ENCODE data around the gene C4B. TPM values are rescaled to one million over a fixed set of nuclear protein-coding genes. Genes with fewer than 3 reads are reported as not detected.
"Not testable (repeated sequence)": the region's sequence is repeated elsewhere in the genome, so short reads cannot be mapped to it uniquely, and the experiment has no call there.

The C4B gene
- total RNA-seq, 1 experiment from 2014 or later: 7.7 TPM

DNA sequence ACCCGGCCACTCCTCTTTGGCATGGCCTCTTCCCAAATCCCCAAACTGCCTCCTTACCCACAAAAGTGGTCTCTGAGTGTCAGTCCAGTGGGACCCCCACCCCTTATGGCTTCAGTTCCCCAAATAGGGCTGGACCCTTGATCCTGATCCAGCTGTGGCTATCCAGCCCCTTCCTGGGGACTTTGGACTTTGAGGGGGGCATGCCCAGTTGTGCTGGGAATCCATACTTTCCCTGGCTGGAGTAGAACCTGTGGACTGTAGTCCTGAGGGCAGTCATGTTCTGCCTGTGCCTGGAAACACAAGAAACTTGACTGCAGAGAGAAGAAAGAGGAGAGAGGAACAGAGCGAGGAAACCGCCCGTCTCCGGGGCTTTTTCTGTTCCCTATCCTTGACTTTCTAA is 22.5 kb downstream of the C4B start:
- H3K27ac Mint-ChIP-seq (ENCODE audit: low read depth, unreplicated experiment); H3K36me3 Mint-ChIP-seq (ENCODE audit: insufficient read depth, unreplicated experiment); DNase-seq (ENCODE audit: unreplicated experiment); BruUV-seq (replicated peaks); H3K27me3 Mint-ChIP-seq (ENCODE audit: insufficient read depth, unreplicated experiment); H3K9me3 Mint-ChIP-seq (ENCODE audit: unreplicated experiment); H3K4me3 Mint-ChIP-seq (ENCODE audit: unreplicated experiment); CTCF ChIA-PET; H3K4me1 Mint-ChIP-seq (ENCODE audit: insufficient read depth, unreplicated experiment); intact Hi-C loops (cut with micrococcal nuclease): not testable (repeated sequence)
- POLR2A ChIA-PET: interaction anchor here (0.6 kb wide), 1 partner anchor 9 kb away, joined by 3 read pairs; no protein-coding TSS in a partner anchor

DNA sequence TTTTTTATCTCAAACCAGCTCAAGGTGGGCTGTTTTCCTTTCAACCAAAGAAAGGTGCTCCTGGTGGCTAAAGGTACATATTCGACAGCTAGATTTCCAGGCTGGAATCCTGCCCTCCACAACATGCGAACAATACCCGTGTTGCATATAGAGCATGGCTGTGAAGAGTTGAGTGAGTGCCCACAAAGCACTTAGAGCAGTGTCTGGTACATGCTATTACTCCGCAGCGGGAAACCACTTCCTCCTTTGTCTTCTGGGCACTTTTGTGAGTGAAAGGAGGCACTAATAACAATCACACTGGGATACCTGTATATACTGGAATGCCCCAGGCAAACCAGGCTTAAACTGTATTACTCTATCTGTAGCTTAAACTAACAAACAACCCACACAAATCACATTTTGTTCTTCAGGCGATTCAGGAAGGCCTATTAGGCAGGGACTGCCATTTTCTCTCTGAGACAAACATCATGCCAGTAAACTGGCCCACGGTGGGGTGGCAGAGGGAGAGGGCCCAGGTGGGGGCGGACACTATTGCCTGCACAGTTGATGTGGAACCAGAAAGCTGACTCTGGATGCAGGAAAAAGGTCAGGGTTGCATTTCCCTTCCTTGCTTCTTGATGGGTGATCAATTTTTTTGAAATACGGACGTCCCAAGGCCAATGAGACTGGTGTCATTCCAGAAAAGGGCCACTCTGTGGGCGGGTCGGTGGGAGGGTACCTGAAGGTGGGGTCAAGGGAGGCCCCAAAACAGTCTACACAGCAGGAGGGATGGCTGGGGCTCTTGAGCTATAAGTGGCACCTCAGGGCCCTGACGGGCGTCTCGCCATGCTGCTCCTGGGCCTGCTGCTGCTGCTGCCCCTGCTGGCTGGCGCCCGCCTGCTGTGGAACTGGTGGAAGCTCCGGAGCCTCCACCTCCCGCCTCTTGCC is 23.3 kb downstream of the C4B start, which contains the start of gene CYP21A2:
Gene CYP21A2, plus strand, starts transcription at position 818 of the 927 bp plus-strand sequence. Its CDS starts 8 bp downstream, at position 826.
- H3K36me3 Mint-ChIP-seq (ENCODE audit: insufficient read depth, unreplicated experiment); H3K9me3 Mint-ChIP-seq (ENCODE audit: unreplicated experiment); H3K4me3 Mint-ChIP-seq (ENCODE audit: unreplicated experiment); H3K27me3 Mint-ChIP-seq (ENCODE audit: insufficient read depth, unreplicated experiment); H3K27ac Mint-ChIP-seq (ENCODE audit: low read depth, unreplicated experiment); BruUV-seq (replicated peaks); DNase-seq (ENCODE audit: unreplicated experiment); intact Hi-C loops (cut with micrococcal nuclease); H3K4me1 Mint-ChIP-seq (ENCODE audit: insufficient read depth, unreplicated experiment): not testable (repeated sequence)
- ChIA-PET CTCF (interaction anchor here (0.6 kb wide), 1 partner anchor 316 kb away, joined by 3 read pairs; no protein-coding TSS in a partner anchor), POLR2A (interaction anchor here (0.6 kb wide), 1 partner anchor 8 kb away, joined by 3 read pairs; no protein-coding TSS in a partner anchor)

DNA sequence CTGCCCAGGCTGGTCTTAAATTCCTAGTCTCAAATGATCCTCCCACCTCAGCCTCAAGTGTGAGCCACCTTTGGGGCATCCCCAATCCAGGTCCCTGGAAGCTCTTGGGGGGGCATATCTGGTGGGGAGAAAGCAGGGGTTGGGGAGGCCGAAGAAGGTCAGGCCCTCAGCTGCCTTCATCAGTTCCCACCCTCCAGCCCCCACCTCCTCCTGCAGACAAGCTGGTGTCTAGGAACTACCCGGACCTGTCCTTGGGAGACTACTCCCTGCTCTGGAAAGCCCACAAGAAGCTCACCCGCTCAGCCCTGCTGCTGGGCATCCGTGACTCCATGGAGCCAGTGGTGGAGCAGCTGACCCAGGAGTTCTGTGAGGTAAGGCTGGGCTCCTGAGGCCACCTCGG is 24.3 kb downstream of the C4B start:
- H3K27me3 Mint-ChIP-seq (ENCODE audit: insufficient read depth, unreplicated experiment); CTCF ChIA-PET; BruUV-seq (replicated peaks); DNase-seq (ENCODE audit: unreplicated experiment); H3K27ac Mint-ChIP-seq (ENCODE audit: low read depth, unreplicated experiment); H3K4me1 Mint-ChIP-seq (ENCODE audit: insufficient read depth, unreplicated experiment); H3K4me3 Mint-ChIP-seq (ENCODE audit: unreplicated experiment); H3K9me3 Mint-ChIP-seq (ENCODE audit: unreplicated experiment); H3K36me3 Mint-ChIP-seq (ENCODE audit: insufficient read depth, unreplicated experiment); intact Hi-C loops (cut with micrococcal nuclease): not testable (repeated sequence)
- POLR2A ChIA-PET: interaction anchor here (0.6 kb wide), 1 partner anchor 94 kb away, joined by 3 read pairs; no protein-coding TSS in a partner anchor

DNA sequence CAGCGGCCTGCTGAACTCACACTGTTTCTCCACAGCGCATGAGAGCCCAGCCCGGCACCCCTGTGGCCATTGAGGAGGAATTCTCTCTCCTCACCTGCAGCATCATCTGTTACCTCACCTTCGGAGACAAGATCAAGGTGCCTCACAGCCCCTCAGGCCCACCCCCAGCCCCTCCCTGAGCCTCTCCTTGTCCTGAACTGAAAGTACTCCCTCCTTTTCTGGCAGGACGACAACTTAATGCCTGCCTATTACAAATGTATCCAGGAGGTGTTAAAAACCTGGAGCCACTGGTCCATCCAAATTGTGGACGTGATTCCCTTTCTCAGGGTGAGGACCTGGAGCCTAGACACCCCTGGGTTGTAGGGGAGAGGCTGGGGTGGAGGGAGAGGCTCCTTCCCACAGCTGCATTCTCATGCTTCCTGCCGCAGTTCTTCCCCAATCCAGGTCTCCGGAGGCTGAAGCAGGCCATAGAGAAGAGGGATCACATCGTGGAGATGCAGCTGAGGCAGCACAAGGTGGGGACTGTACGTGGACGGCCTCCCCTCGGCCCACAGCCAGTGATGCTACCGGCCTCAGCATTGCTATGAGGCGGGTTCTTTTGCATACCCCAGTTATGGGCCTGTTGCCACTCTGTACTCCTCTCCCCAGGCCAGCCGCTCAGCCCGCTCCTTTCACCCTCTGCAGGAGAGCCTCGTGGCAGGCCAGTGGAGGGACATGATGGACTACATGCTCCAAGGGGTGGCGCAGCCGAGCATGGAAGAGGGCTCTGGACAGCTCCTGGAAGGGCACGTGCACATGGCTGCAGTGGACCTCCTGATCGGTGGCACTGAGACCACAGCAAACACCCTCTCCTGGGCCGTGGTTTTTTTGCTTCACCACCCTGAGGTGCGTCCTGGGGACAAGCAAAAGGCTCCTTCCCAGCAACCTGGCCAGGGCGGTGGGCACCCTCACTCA is 25.0 kb downstream of the C4B start:
- H3K4me3 Mint-ChIP-seq (ENCODE audit: unreplicated experiment); DNase-seq (ENCODE audit: unreplicated experiment); H3K4me1 Mint-ChIP-seq (ENCODE audit: insufficient read depth, unreplicated experiment); intact Hi-C loops (cut with micrococcal nuclease); H3K36me3 Mint-ChIP-seq (ENCODE audit: insufficient read depth, unreplicated experiment); H3K9me3 Mint-ChIP-seq (ENCODE audit: unreplicated experiment); H3K27ac Mint-ChIP-seq (ENCODE audit: low read depth, unreplicated experiment); H3K27me3 Mint-ChIP-seq (ENCODE audit: insufficient read depth, unreplicated experiment); CTCF ChIA-PET; BruUV-seq (replicated peaks): not testable (repeated sequence)
- POLR2A ChIA-PET: interaction anchor here (0.6 kb wide), 1 partner anchor 94 kb away, joined by 3 read pairs; no protein-coding TSS in a partner anchor

DNA sequence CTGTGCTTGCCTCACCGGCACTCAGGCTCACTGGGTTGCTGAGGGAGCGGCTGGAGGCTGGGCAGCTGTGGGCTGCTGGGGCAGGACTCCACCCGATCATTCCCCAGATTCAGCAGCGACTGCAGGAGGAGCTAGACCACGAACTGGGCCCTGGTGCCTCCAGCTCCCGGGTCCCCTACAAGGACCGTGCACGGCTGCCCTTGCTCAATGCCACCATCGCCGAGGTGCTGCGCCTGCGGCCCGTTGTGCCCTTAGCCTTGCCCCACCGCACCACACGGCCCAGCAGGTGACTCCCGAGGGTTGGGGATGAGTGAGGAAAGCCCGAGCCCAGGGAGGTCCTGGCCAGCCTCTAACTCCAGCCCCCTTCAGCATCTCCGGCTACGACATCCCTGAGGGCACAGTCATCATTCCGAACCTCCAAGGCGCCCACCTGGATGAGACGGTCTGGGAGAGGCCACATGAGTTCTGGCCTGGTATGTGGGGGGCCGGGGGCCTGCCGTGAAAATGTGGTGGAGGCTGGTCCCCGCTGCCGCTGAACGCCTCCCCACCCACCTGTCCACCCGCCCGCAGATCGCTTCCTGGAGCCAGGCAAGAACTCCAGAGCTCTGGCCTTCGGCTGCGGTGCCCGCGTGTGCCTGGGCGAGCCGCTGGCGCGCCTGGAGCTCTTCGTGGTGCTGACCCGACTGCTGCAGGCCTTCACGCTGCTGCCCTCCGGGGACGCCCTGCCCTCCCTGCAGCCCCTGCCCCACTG is 25.9 kb downstream of the C4B start:
- H3K4me3 Mint-ChIP-seq (ENCODE audit: unreplicated experiment); H3K36me3 Mint-ChIP-seq (ENCODE audit: insufficient read depth, unreplicated experiment); CTCF ChIA-PET; H3K27me3 Mint-ChIP-seq (ENCODE audit: insufficient read depth, unreplicated experiment); H3K9me3 Mint-ChIP-seq (ENCODE audit: unreplicated experiment); POLR2A ChIA-PET; intact Hi-C loops (cut with micrococcal nuclease); H3K27ac Mint-ChIP-seq (ENCODE audit: low read depth, unreplicated experiment); H3K4me1 Mint-ChIP-seq (ENCODE audit: insufficient read depth, unreplicated experiment); BruUV-seq (replicated peaks); DNase-seq (ENCODE audit: unreplicated experiment): not testable (repeated sequence)

DNA sequence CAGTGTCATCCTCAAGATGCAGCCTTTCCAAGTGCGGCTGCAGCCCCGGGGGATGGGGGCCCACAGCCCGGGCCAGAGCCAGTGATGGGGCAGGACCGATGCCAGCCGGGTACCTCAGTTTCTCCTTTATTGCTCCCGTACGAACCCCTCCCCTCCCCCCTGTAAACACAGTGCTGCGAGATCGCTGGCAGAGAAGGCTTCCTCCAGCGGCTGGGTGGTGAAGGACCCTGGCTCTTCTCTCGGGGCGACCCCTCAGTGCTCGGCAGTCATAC is 26.4 kb downstream of the C4B start:
- intact Hi-C loops (cut with micrococcal nuclease); H3K4me1 Mint-ChIP-seq (ENCODE audit: insufficient read depth, unreplicated experiment); H3K9me3 Mint-ChIP-seq (ENCODE audit: unreplicated experiment); POLR2A ChIA-PET; BruUV-seq (replicated peaks); DNase-seq (ENCODE audit: unreplicated experiment); H3K36me3 Mint-ChIP-seq (ENCODE audit: insufficient read depth, unreplicated experiment); H3K27ac Mint-ChIP-seq (ENCODE audit: low read depth, unreplicated experiment); H3K27me3 Mint-ChIP-seq (ENCODE audit: insufficient read depth, unreplicated experiment); H3K4me3 Mint-ChIP-seq (ENCODE audit: unreplicated experiment); CTCF ChIA-PET: not testable (repeated sequence)

DNA sequence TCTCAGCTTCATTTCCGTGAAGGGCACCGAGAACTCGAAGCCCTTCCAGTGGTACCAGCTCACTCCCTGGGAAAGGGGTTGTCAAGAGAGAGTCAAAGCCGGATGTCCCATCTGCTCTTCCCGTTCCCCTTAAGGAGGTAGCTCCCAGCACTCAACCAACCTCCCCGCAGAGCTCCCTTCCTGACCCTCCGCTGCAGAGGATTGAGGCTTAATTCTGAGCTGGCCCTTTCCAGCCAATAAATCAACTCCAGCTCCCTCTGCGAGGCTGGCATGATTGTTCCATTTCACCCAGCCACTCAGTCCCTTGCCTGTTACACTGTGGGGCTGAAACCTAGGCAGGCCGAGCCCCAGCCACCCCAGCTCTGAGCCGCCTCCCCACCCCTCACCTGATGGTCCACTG is 26.8 kb downstream of the C4B start:
- H3K27ac Mint-ChIP-seq (ENCODE audit: low read depth, unreplicated experiment); H3K4me1 Mint-ChIP-seq (ENCODE audit: insufficient read depth, unreplicated experiment); H3K27me3 Mint-ChIP-seq (ENCODE audit: insufficient read depth, unreplicated experiment); CTCF ChIA-PET; DNase-seq (ENCODE audit: unreplicated experiment); H3K36me3 Mint-ChIP-seq (ENCODE audit: insufficient read depth, unreplicated experiment); H3K4me3 Mint-ChIP-seq (ENCODE audit: unreplicated experiment); POLR2A ChIA-PET; intact Hi-C loops (cut with micrococcal nuclease); H3K9me3 Mint-ChIP-seq (ENCODE audit: unreplicated experiment); BruUV-seq (replicated peaks): not testable (repeated sequence)

DNA sequence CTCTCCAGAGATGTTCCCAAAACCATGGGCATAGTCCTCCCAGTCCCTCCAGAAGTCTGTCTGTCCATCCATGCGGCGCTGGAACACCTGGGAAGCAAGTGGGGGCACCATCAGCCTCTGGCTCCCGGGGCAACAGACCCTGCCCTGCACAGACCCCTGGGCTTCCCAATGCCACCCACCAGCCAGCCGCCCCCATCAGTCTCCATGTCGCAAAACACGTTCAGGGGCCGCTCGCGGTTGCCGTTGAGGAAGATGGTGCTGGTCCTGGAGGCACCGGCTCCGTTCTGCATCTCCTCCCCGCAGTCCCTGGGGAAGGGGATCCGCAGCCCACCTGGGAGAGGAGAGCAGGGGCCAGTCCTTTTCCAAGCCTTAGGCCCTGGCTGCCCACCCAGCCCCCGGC is 27.7 kb downstream of the C4B start:
- H3K27me3 Mint-ChIP-seq (ENCODE audit: insufficient read depth, unreplicated experiment); H3K27ac Mint-ChIP-seq (ENCODE audit: low read depth, unreplicated experiment); CTCF ChIA-PET; H3K4me1 Mint-ChIP-seq (ENCODE audit: insufficient read depth, unreplicated experiment); DNase-seq (ENCODE audit: unreplicated experiment); BruUV-seq (replicated peaks); H3K9me3 Mint-ChIP-seq (ENCODE audit: unreplicated experiment); intact Hi-C loops (cut with micrococcal nuclease); H3K36me3 Mint-ChIP-seq (ENCODE audit: insufficient read depth, unreplicated experiment); H3K4me3 Mint-ChIP-seq (ENCODE audit: unreplicated experiment); POLR2A ChIA-PET: not testable (repeated sequence)
